ENCODE results near the gene PIGQ. TPM values are rescaled to one million over a fixed set of nuclear protein-coding genes. Genes with fewer than 3 reads are reported as not detected.

Gene PIGQ
- total and polyA plus RNA-seq, 2 of the 13 experiments (the other 11 are each of a cell fraction or from before 2014, with no cell fraction given): 7.7 to 19.7 TPM

- TF ChIP-seq FUBP1 (CRISPR knock-in tag; IDR thresholded peaks at IDR 0.05; ENCODE audit: borderline replicate concordance) (peak; percentile 82; the same call in 1 of the 2 replicates), ZMYM3 (CRISPR knock-in tag; IDR thresholded peaks at IDR 0.05) (peak; percentile 89), BRF2 (CRISPR knock-in tag; IDR thresholded peaks at IDR 0.05) (no peak), ZBTB33 (CRISPR knock-in tag; IDR thresholded peaks at IDR 0.05) (peak; percentile 68), FOXP1 (IDR thresholded peaks at IDR 0.05) (no peak), FOXP1 (CRISPR knock-in tag; IDR thresholded peaks at IDR 0.05) (no peak), GATA4 (IDR thresholded peaks at IDR 0.05; ENCODE audit: borderline replicate concordance, low read depth) (no peak; the same call in 1 of the 2 replicates), CBX2 (IDR thresholded peaks at IDR 0.05; ENCODE audit: low read depth, low read length) (no peak), CBX2 (CRISPR knock-in tag; IDR thresholded peaks at IDR 0.05; ENCODE audit: low read depth) (peak; percentile 67; the same call in 1 of the 2 replicates), HDAC2 (CRISPR knock-in tag; IDR thresholded peaks at IDR 0.05) (peak; percentile 91), ZNF468 (CRISPR knock-in tag; IDR thresholded peaks at IDR 0.05) (no peak), ZFP41 (CRISPR knock-in tag; IDR thresholded peaks at IDR 0.05; ENCODE audit: borderline replicate concordance) (no peak), PBX2 (CRISPR knock-in tag; IDR thresholded peaks at IDR 0.05) (no peak), SMARCC2 (IDR thresholded peaks at IDR 0.05) (no peak), ZNF230 (CRISPR knock-in tag; IDR thresholded peaks at IDR 0.05) (no peak), ZNF18 (CRISPR knock-in tag; IDR thresholded peaks at IDR 0.05; ENCODE audit: insufficient replicate concordance) (peak; percentile 40), ZNF557 (CRISPR knock-in tag; IDR thresholded peaks at IDR 0.05) (no peak), ZNF598 (CRISPR knock-in tag; IDR thresholded peaks at IDR 0.05; ENCODE audit: borderline replicate concordance) (peak; percentile 63; the same call in 1 of the 2 replicates), TCF7L2 (IDR thresholded peaks at IDR 0.05; ENCODE audit: low read depth, low read length) (no peak), ZNF335 (CRISPR knock-in tag; IDR thresholded peaks at IDR 0.05) (no peak), MAZ (IDR thresholded peaks at IDR 0.05; ENCODE audit: borderline replicate concordance, low read depth, low read length) (peak; percentile 77), MAZ (CRISPR knock-in tag; IDR thresholded peaks at IDR 0.05; ENCODE audit: low read depth) (peak; percentile 69; the same call in 1 of the 2 replicates)
Measured at GRCh38 chr16:558298-559020, 11.3 kb upstream of the PIGQ start (continued).

All from HepG2 (cell line).